ENCODE measurements around the gene ERP27. TPM values are rescaled to one million over a fixed set of nuclear protein-coding genes. Genes with fewer than 3 reads are reported as not detected.

The ERP27 gene
- polyA plus RNA-seq, 1 of the 3 experiments (the other 2 are of a cell fraction): 0.64 TPM

DNA sequence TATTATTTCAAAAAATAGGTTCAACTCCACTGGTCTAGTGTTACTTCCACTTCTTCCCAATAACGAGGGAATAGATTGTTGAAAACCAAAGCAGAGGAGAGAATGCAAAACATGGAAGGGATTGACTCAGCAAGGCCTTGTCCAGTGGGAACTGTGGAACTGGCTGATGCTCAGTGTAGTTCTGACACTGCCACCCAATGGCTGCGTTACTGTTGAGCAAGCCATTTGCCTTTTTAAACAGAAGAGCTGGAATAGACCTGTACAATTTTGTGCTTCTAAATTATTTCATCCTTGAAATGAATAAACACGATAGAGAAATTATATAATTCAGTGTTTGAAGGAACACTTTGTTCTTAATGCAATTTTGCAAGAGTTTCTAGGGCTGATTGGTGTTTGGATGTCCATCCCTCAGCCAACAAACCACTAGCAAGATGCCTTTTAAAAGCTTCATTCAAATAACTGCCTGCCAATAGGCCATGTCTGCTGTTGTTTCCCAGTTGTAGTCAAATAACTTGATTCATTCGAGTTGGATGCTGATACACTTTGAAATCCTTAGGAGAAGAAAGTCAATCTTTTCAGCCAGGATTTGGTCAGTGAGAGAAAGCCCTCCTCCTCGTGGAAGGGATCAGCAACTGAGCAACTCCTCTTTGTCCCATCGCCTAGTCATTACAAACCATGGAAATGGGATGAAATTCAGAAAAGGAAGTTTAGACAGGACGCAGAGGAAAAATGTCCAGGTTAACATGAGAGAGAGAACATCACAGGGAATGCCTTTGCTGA, 45.4 kb downstream of the ERP27 start:
- ChIA-PET POLR2A (no interaction called here), CTCF (interaction anchor here (0.8 to 1.9 kb wide), 3 partner anchors 10 to 82 kb away, joined by 3 to 5 read pairs (median 4); no protein-coding TSS in a partner anchor)
- no peaks in the 10 kb centered on the region for H3K9me2 ChIP-seq
- 71% methylated on average over 7 of the region's 7 CpGs for WGBS (ENCODE audit: low lambda C conversion rate)
- H3K79me2 ChIP-seq (ENCODE audit: insufficient read depth): no peaks in the 10 kb centered on the region
- no peaks in the 10 kb centered on the region for H3K36me3 ChIP-seq (replicated peaks in 1 of 2; ENCODE audit: control insufficient read depth in 1 of 2, insufficient read depth in 2 of 2, low read length in 1 of 2)
- no peaks in the 10 kb centered on the region for H3K9me3 ChIP-seq
- H3K4me2 ChIP-seq: no peak overlapping the region
- H3K4me1 ChIP-seq (ENCODE audit: control insufficient read depth in 1 of 2, insufficient read depth in 2 of 2, low read depth in 1 of 2, low read length in 1 of 2): peaks cover 4 to 19% of the 10 kb centered on the region in 2 experiments
- no peak overlapping the region for H3K4me3 ChIP-seq (ENCODE audit: low read depth in 2 of 2, low read length in 1 of 2)
- no peaks in the 10 kb centered on the region for H4K20me1 ChIP-seq (ENCODE audit: insufficient read depth)
- no peak overlapping the region for H2AFZ ChIP-seq (ENCODE audit: low read depth)
- no peak for DNase-seq
- no peak overlapping the region for H3K27ac ChIP-seq (ENCODE audit: low read depth in 2 of 2, low read length in 1 of 2)
- H3K9ac ChIP-seq: no peak overlapping the region
- H3F3A ChIP-seq (replicated peaks; ENCODE audit: insufficient read depth): no peaks in the 10 kb centered on the region
- TF ChIP-seq NRF1 (IDR thresholded peaks at IDR 0.05; ENCODE audit: low read depth, low read length): no peak
- TF ChIP-seq SMC3 (IDR thresholded peaks at IDR 0.05; ENCODE audit: low read depth, low read length): peak; percentile 41
- TF ChIP-seq RFX5 (IDR thresholded peaks at IDR 0.05; ENCODE audit: low read length): no peak
- TF ChIP-seq, protein P1, sequence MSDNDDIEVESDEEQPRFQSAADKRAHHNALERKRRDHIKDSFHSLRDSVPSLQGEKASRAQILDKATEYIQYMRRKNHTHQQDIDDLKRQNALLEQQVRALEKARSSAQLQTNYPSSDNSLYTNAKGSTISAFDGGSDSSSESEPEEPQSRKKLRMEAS (IDR thresholded peaks at IDR 0.05; ENCODE audit: low read depth): no peak
- TF ChIP-seq MXI1 (IDR thresholded peaks at IDR 0.05; ENCODE audit: low read depth, low read length): no peak
- TF ChIP-seq, protein P2, sequence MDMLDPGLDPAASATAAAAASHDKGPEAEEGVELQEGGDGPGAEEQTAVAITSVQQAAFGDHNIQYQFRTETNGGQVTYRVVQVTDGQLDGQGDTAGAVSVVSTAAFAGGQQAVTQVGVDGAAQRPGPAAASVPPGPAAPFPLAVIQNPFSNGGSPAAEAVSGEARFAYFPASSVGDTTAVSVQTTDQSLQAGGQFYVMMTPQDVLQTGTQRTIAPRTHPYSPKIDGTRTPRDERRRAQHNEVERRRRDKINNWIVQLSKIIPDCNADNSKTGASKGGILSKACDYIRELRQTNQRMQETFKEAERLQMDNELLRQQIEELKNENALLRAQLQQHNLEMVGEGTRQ (IDR thresholded peaks at IDR 0.05; ENCODE audit: borderline replicate concordance, low read depth, low read length): no peak
- TF ChIP-seq, protein P3, sequence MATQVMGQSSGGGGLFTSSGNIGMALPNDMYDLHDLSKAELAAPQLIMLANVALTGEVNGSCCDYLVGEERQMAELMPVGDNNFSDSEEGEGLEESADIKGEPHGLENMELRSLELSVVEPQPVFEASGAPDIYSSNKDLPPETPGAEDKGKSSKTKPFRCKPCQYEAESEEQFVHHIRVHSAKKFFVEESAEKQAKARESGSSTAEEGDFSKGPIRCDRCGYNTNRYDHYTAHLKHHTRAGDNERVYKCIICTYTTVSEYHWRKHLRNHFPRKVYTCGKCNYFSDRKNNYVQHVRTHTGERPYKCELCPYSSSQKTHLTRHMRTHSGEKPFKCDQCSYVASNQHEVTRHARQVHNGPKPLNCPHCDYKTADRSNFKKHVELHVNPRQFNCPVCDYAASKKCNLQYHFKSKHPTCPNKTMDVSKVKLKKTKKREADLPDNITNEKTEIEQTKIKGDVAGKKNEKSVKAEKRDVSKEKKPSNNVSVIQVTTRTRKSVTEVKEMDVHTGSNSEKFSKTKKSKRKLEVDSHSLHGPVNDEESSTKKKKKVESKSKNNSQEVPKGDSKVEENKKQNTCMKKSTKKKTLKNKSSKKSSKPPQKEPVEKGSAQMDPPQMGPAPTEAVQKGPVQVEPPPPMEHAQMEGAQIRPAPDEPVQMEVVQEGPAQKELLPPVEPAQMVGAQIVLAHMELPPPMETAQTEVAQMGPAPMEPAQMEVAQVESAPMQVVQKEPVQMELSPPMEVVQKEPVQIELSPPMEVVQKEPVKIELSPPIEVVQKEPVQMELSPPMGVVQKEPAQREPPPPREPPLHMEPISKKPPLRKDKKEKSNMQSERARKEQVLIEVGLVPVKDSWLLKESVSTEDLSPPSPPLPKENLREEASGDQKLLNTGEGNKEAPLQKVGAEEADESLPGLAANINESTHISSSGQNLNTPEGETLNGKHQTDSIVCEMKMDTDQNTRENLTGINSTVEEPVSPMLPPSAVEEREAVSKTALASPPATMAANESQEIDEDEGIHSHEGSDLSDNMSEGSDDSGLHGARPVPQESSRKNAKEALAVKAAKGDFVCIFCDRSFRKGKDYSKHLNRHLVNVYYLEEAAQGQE (IDR thresholded peaks at IDR 0.05; ENCODE audit: low read depth, low read length): no peak
- TF ChIP-seq MEF2A (IDR thresholded peaks at IDR 0.05; ENCODE audit: borderline replicate concordance, low read depth): no peak
- TF ChIP-seq EZH2phosphoT487 (IDR thresholded peaks at IDR 0.05; ENCODE audit: borderline replicate concordance, low read depth): no peak
- TF ChIP-seq JUND (IDR thresholded peaks at IDR 0.05): no peak
- TF ChIP-seq, protein P4, sequence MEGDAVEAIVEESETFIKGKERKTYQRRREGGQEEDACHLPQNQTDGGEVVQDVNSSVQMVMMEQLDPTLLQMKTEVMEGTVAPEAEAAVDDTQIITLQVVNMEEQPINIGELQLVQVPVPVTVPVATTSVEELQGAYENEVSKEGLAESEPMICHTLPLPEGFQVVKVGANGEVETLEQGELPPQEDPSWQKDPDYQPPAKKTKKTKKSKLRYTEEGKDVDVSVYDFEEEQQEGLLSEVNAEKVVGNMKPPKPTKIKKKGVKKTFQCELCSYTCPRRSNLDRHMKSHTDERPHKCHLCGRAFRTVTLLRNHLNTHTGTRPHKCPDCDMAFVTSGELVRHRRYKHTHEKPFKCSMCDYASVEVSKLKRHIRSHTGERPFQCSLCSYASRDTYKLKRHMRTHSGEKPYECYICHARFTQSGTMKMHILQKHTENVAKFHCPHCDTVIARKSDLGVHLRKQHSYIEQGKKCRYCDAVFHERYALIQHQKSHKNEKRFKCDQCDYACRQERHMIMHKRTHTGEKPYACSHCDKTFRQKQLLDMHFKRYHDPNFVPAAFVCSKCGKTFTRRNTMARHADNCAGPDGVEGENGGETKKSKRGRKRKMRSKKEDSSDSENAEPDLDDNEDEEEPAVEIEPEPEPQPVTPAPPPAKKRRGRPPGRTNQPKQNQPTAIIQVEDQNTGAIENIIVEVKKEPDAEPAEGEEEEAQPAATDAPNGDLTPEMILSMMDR (IDR thresholded peaks at IDR 0.05): peak; percentile 30
- TF ChIP-seq RXRA (IDR thresholded peaks at IDR 0.05; ENCODE audit: borderline replicate concordance, low read depth): no peak
- no peak for TF ChIP-seq NFIC (IDR thresholded peaks at IDR 0.05; ENCODE audit: borderline replicate concordance)
- TF ChIP-seq SIN3A (IDR thresholded peaks at IDR 0.05; ENCODE audit: borderline replicate concordance, low read depth, low read length): no peak
- no peak for TF ChIP-seq TCF12 (IDR thresholded peaks at IDR 0.05)
- TF ChIP-seq, protein P5, sequence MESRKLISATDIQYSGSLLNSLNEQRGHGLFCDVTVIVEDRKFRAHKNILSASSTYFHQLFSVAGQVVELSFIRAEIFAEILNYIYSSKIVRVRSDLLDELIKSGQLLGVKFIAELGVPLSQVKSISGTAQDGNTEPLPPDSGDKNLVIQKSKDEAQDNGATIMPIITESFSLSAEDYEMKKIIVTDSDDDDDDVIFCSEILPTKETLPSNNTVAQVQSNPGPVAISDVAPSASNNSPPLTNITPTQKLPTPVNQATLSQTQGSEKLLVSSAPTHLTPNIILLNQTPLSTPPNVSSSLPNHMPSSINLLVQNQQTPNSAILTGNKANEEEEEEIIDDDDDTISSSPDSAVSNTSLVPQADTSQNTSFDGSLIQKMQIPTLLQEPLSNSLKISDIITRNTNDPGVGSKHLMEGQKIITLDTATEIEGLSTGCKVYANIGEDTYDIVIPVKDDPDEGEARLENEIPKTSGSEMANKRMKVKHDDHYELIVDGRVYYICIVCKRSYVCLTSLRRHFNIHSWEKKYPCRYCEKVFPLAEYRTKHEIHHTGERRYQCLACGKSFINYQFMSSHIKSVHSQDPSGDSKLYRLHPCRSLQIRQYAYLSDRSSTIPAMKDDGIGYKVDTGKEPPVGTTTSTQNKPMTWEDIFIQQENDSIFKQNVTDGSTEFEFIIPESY (IDR thresholded peaks at IDR 0.05; ENCODE audit: borderline replicate concordance, low read depth): no peak
- TF ChIP-seq TEAD4 (IDR thresholded peaks at IDR 0.05; ENCODE audit: borderline replicate concordance, insufficient read depth): no peak
- TF ChIP-seq RCOR1 (IDR thresholded peaks at IDR 0.05; ENCODE audit: low read length): no peak
- no peak for TF ChIP-seq CHD2 (IDR thresholded peaks at IDR 0.05; ENCODE audit: low read length, partially characterized antibody)
- TF ChIP-seq ELF1 (IDR thresholded peaks at IDR 0.05): no peak
- TF ChIP-seq POLR2AphosphoS5 (IDR thresholded peaks at IDR 0.05; ENCODE audit: low read depth, low read length): no peak
- TF ChIP-seq GABPA (IDR thresholded peaks at IDR 0.05; ENCODE audit: low read depth): no peak
- peak; percentile 51 for TF ChIP-seq RAD21 (IDR thresholded peaks at IDR 0.05; ENCODE audit: low read length)
- no peak for TF ChIP-seq YY1 (IDR thresholded peaks at IDR 0.05; ENCODE audit: low read depth)
- H3K27me3 ChIP-seq (ENCODE audit: insufficient read depth): no peaks in the 10 kb centered on the region
